HFF-Myc (cell line): ENCODE measurements around the gene FKBP1A.

Experiments
- DNase-seq: peaks from one replicate; pipeline ENCODE4 v3.0.0-alpha.2; 2011; ENCODE audit warnings: low read depth; ENCODE audit errors: extremely low read depth
- H3K4me3 ChIP-seq: replicated peaks from 2 replicates; pipeline ENCODE4 v1.5.1; 2011; ENCODE audit warnings: low read depth, mild to moderate bottlenecking, control low read depth, low read length
- TF ChIP-seq, protein P1 (sequence below): IDR thresholded peaks from 2 replicates; pipeline ENCODE4 v1.5.1; 2012; ENCODE audit warnings: mild to moderate bottlenecking, low read depth, low read length, control low read depth; ENCODE audit errors: missing control alignments

Gene FKBP1A

DNA sequence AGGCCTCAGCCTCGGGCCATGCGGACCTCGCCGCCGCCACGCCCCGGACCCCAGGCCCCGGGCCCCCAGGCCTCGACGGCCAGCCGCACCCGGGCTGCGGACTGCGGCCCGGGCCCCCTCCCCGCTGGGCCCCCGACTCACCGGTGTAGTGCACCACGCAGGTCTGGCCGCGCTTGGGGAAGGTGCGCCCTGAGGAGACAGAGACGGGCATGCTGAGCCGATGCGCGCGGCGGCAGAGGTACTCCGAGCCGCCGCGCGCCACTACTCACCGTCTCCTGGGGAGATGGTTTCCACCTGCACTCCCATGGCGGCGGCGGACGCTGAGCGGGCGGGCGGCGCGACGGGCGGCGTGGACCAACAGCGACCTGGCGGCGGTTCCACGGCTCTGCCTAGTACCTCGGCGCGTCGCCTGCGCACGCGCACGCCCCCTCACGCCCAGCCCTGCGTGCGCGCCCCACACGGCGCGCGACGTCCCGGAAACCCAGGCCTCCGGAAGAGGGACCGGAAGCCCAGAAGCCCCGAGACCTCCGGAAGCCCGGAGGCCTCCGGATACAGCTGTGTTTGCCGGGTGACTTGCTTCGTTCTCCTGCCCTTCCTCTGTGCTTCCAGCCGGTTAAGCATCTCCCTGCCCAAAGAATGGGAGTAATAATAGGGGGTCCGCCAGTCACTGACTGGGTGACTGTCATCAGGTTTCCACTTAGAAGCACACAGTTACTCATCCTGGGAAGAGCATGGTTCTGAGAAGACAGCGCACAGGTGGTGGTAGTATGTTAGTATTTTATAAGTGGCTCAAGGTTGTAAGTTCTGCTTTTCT, at the start of gene FKBP1A:
Gene FKBP1A (minus strand): TSS at position 362 of the 814 bp plus-strand sequence. CDS start 56 bp downstream, at position 306.
- DNase-seq: no peak
- H3K4me3 ChIP-seq: peak within 1 kb of the TSS; percentile 96
- TF ChIP-seq, protein P1, sequence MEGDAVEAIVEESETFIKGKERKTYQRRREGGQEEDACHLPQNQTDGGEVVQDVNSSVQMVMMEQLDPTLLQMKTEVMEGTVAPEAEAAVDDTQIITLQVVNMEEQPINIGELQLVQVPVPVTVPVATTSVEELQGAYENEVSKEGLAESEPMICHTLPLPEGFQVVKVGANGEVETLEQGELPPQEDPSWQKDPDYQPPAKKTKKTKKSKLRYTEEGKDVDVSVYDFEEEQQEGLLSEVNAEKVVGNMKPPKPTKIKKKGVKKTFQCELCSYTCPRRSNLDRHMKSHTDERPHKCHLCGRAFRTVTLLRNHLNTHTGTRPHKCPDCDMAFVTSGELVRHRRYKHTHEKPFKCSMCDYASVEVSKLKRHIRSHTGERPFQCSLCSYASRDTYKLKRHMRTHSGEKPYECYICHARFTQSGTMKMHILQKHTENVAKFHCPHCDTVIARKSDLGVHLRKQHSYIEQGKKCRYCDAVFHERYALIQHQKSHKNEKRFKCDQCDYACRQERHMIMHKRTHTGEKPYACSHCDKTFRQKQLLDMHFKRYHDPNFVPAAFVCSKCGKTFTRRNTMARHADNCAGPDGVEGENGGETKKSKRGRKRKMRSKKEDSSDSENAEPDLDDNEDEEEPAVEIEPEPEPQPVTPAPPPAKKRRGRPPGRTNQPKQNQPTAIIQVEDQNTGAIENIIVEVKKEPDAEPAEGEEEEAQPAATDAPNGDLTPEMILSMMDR: no peak

DNA sequence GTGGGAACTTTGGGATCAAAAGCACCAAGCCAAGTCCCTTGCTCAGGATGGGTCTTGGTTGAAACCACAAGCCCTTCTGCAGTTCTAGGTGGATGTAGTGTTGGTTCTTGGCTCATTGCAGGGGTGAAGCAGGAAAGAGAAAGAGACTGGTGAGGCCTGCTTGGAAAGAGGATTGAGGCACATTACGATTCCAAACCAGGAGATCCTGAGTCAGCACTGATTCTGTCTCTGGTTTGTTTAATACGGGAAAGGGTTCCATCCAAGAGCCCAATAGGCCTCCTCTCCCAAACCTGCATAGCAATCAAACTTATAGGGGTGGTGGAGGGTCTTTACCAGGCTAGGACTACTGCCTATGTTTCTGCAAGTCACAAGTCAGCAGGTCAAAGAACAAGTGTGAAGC, 49.5 kb upstream of the FKBP1A start:
- no peak for DNase-seq
- H3K4me3 ChIP-seq: no peak overlapping the region
- TF ChIP-seq, protein P1: no peak

DNA sequence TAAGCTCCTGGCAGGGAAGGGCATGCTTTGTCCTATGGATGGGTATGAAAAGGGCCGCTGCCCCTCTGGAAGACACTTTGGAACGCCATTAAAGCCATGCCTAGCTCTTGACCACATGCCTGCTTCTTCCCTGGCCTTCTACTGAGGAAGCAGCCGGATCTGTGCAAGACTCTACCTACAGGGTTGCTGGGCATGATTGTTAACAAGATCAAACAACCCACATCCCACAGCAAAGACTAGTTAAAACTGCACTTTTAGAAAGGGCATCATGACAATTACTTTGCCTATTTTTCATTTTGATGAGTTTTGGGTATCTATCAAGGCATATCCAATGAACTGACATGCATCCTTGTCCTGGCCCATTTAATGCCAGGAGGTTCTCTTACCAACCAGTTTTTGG, 48.3 kb upstream of the FKBP1A start:
- no peak overlapping the region for H3K4me3 ChIP-seq
- TF ChIP-seq, protein P1: no peak
- DNase-seq: no peak

DNA sequence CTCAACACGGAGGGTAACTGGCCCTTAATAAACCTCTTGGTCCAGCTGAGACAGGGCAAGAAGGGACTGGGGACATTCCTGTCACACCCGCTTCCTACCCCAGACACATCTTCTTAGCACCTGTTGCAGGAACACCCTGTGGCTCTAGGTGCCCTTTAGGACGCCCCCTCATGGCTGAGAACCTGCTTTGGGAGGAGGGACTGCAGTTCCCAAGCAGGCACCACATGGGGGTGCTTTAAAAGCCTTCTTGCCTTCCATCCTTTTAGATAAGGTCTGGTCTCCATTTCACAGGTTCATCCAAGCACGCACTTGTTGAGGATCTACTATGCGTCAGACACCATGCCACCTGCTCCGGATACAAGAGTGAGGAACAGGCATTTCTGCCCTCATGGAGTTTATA, 47.2 kb upstream of the FKBP1A start:
- DNase-seq: no peak
- H3K4me3 ChIP-seq: no peak overlapping the region
- TF ChIP-seq, protein P1: peak; percentile 41

DNA sequence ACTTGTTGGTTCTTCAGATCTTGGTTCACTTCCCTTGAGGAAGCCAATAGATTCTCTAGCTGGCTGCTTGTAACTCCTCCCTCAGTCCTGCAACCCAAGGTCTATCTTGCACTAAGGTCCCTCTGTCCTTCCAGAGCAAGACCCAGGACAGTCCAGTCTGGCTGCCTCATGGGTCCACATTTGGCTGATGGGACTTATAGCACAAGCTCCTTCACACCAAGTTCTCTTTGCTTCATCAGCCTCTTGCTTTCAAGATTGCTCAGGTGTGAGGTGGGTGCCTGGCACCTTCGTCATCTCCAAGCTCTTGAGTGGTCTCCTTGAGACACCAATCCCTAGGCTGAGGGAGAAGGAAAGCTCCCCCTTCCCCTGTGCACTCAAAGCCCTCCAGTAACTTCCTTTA, 45.5 kb upstream of the FKBP1A start:
- TF ChIP-seq, protein P1: no peak
- no peak for DNase-seq
- no peak overlapping the region for H3K4me3 ChIP-seq

DNA sequence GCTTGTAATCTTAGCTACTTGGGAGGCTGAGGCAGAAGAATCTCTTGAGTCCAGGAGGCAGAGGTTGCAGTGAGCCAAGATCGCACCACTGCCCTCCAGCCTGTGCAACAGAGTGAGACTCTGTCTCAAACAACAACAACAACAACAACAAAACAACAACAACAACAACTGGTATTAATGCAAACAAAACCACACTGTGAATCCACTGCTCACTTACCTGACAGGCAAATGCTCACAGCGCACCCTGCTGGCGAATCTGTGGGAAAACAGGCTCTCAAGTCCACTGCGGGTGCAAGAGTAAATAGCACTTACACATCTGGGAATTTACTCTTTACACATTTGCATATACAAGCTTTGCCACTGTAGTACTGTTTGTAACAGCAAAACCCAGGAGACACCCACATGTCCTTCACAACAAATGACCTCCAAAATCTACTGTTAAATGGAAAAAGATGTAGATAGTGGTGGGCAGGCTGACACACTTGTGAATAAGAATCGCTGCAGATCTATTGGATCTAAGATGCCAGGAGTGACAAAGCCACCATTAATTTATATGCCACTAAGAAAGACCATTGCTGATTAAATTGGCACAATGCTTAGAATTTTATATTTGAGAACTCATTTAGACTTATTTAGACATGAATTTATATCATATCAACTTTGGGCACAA, 44.5 kb upstream of the FKBP1A start:
- TF ChIP-seq, protein P1: peak; percentile 89
- peak; percentile 60 for DNase-seq
- H3K4me3 ChIP-seq: no peak overlapping the region

DNA sequence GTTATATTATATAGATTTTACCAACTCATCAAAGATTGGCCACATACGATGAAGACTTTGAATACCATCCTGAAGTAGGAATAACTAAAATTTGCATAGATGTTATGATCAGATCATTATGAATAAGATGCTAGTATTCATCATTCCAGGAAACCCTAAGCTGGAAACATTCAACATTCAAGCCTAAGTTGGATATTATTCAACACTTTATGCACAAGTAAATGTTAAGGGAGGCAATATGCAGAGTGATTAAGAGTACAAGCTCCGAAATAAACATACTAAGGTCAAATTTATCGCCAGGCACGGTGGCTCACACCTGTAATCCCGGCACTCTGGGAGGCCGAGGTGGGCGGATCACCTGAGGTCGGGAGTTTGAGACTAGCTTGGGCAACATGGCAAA, 43.4 kb upstream of the FKBP1A start:
- no peak overlapping the region for H3K4me3 ChIP-seq
- no peak for DNase-seq
- TF ChIP-seq, protein P1: no peak
